DND-41 (cell line): Measurements from ENCODE around the gene SLC23A2.

Source experiments
- CTCF ChIP-seq: IDR thresholded peaks from 2 replicates; pipeline ENCODE4 v1.5.1; 2012; ENCODE audit warnings: borderline replicate concordance, low read length, moderate library complexity, mild to moderate bottlenecking; ENCODE audit not compliant: poor library complexity, severe bottlenecking; ENCODE audit errors: extremely low read depth
- EZH2 ChIP-seq: IDR thresholded peaks from 3 replicates; pipeline ENCODE4 v1.6.1; 2012; ENCODE audit warnings: borderline replicate concordance, low read depth, mild to moderate bottlenecking, moderate library complexity, low read length, inconsistent platforms; ENCODE audit not compliant: severe bottlenecking

DNA sequence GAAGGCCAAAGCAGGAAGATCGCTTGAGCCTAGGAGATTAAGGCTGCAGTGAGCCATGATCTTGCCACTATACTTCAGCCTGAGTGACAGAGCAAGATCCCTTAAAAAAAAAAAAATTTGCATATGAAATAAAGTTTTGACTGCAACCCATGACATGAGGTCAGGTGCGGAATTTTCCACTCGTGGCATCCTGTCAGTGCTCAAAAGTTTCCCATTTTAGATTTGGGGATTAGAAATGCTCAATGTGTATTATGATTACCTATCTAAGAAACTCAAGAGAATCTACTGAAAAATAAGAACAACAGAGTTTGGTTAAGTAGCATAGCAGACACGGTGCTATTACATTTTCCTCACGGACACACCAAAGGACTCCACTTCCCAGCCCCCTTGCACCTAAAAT lies 11.7 kb downstream of the SLC23A2 start:
- TF ChIP-seq CTCF = no peak
- TF ChIP-seq EZH2 = no peak
